DMS79 (cell line): ENCODE results near the gene KIAA1671.
"Not testable (repeated sequence)": the region's sequence is repeated elsewhere in the genome, so short reads cannot be mapped to it uniquely, and the experiment has no call there.

ENCODE experiments used
- DNase-seq: peaks from one replicate; lab custom pipeline; 2025; lab: John Stamatoyannopoulos, UW

Gene KIAA1671

GRCh38 chr22:25201557-25202273 is 249.2 kb downstream of the KIAA1671 start:
- no peak for DNase-seq

- no peak for DNase-seq
Observed at GRCh38 chr22:25202290-25202921, 249.9 kb downstream of the KIAA1671 start.

- DNase-seq: no peak
Observed at GRCh38 chr22:25203082-25203481, 250.6 kb downstream of the KIAA1671 start.

GRCh38 chr22:25204547-25204946 is 252.0 kb downstream of the KIAA1671 start:
- not testable (repeated sequence) for DNase-seq

GRCh38 chr22:25205847-25206246 is 253.3 kb downstream of the KIAA1671 start:
- DNase-seq: no peak

GRCh38 chr22:25206998-25207397 is 254.5 kb downstream of the KIAA1671 start:
- no peak for DNase-seq

- DNase-seq: no peak
Observed at GRCh38 chr22:25207553-25208157, 255.1 kb downstream of the KIAA1671 start.

- no peak for DNase-seq
Observed at GRCh38 chr22:25208328-25208727, 255.8 kb downstream of the KIAA1671 start.

- DNase-seq: no peak
Observed at GRCh38 chr22:25208743-25209505, 256.4 kb downstream of the KIAA1671 start.

- no peak for DNase-seq
Observed at GRCh38 chr22:25210793-25211192, 258.3 kb downstream of the KIAA1671 start.

GRCh38 chr22:25212337-25212736 is 259.8 kb downstream of the KIAA1671 start:
- no peak for DNase-seq

- DNase-seq: no peak
Observed at GRCh38 chr22:25213221-25213620, 260.7 kb downstream of the KIAA1671 start.

GRCh38 chr22:25216230-25216629 is 263.7 kb downstream of the KIAA1671 start:
- DNase-seq: no peak

GRCh38 chr22:25219211-25219689 is 266.7 kb downstream of the KIAA1671 start, which contains the start of gene CRYBB2:
Gene CRYBB2 (plus strand): TSS chr22:25219639. CDS start chr22:25221430, 1,791 bp downstream.
- no peak for DNase-seq

GRCh38 chr22:25219948-25220442 is 267.5 kb downstream of the KIAA1671 start:
- no peak for DNase-seq

- no peak for DNase-seq
Observed at GRCh38 chr22:25221790-25222189, 269.3 kb downstream of the KIAA1671 start.

GRCh38 chr22:25223269-25223850 is 270.8 kb downstream of the KIAA1671 start:
- no peak for DNase-seq

GRCh38 chr22:25228822-25229221 is 276.3 kb downstream of the KIAA1671 start:
- DNase-seq: no peak

GRCh38 chr22:25230760-25231159 is 278.2 kb downstream of the KIAA1671 start:
- not testable (repeated sequence) for DNase-seq

- DNase-seq: no peak
Observed at GRCh38 chr22:25232301-25232700, 279.8 kb downstream of the KIAA1671 start.

- not testable (repeated sequence) for DNase-seq
Observed at GRCh38 chr22:25233706-25234105, 281.2 kb downstream of the KIAA1671 start.
